K562 (cell line): Measurements from ENCODE around the gene CTSL. TPM values are rescaled to one million over a fixed set of nuclear protein-coding genes. Genes with fewer than 3 reads are reported as not detected.
A peak's percentile ranks its signal among the peaks of the same experiment; 100 is the strongest.

Source experiments
- ATAC-seq: fragments of 200-7000 bp; cut with Tn5 transposase; 3 replicates; pipeline ENCODE4 v1.9.1; 2020; ENCODE audit warnings: moderate library complexity
- BruUV-seq: library from RNA; stranded (reverse); fragments of 400-500 nt; replicated peaks from 2 replicates; lab custom pipeline; 2021; lab: Mats Ljungman, UMichigan
- CTCF ChIA-PET: fragments of 300-600 bp; formaldehyde crosslinking; extraction: SDS; loops from one replicate; lab custom pipeline; 2021; ENCODE audit warnings: low intra/inter-chr PET ratio; lab: Yijun Ruan, JAX
- POLR2A ChIA-PET: fragments of 300-600, 350-650 bp; sonication (Branson Sonifier 250); formaldehyde crosslinking; extraction: SDS; loops from one replicate; lab custom pipeline; 2021; ENCODE audit warnings: antibody characterized with exemption, inconsistent platforms; lab: Yijun Ruan, JAX
- DNase-seq, 4 experiments: peaks; one replicate each; pipeline versions ENCODE4 v3.0.0 to v3.0.0-alpha.2; 2011 to 2018; ENCODE audit warnings: low spot score in 3 of 4, mixed read lengths in 3 of 4; ENCODE audit errors: extremely low read depth in 1 of 4
- FAIRE-seq: peaks from 2 replicates; lab custom pipeline; 2011; peaks lifted over from hg19 to GRCh38; lab: Jason Lieb, UNC
- H2AFZ ChIP-seq: 2 replicates; pipeline ENCODE4 v1.6.0; 2011; ENCODE audit warnings: low read depth, low read length, control low read depth, inconsistent platforms
- H3K27ac ChIP-seq: fragments of 200-600 bp; 3 replicates; pipeline ENCODE4 v1.8.0; 2011; ENCODE audit warnings: low read depth, mild to moderate bottlenecking, control low read depth, inconsistent platforms, low read length, moderate library complexity, mixed read lengths; ENCODE audit errors: extremely low read depth
- H3K27me3 ChIP-seq, 2 experiments: fragments of 300-600 bp in 1 of 2; 2 replicates in 1 of 2; 3 replicates in 1 of 2; pipeline versions ENCODE4 v1.6.0 to v1.8.0; 2011; ENCODE audit warnings: inconsistent platforms in 2 of 2, low read length in 2 of 2, mild to moderate bottlenecking in 1 of 2, mixed read lengths in 1 of 2, moderate library complexity in 1 of 2; ENCODE audit not compliant: control insufficient read depth in 2 of 2, insufficient read depth in 2 of 2
- H3K36me3 ChIP-seq: fragments of 300-600 bp; 3 replicates; pipeline ENCODE4 v1.8.0; 2011; ENCODE audit warnings: mild to moderate bottlenecking, low read length, inconsistent platforms; ENCODE audit not compliant: control insufficient read depth, insufficient read depth
- H3K4me1 ChIP-seq, 2 experiments: fragments of 200-600 bp in 1 of 2; replicated peaks in 1 of 2; 2 replicates in 1 of 2; 3 replicates in 1 of 2; pipeline versions ENCODE4 v1.5.1 to v1.8.0; 2011; ENCODE audit warnings: inconsistent platforms in 2 of 2, low read length in 2 of 2, mild to moderate bottlenecking in 1 of 2, mixed read lengths in 1 of 2, moderate library complexity in 1 of 2; ENCODE audit not compliant: control insufficient read depth in 2 of 2, insufficient read depth in 2 of 2
- H3K4me2 ChIP-seq: 2 replicates; pipeline ENCODE4 v1.6.1; 2011; ENCODE audit warnings: low read length, control low read depth, inconsistent platforms, mixed read lengths; ENCODE audit not compliant: insufficient read depth
- H3K4me3 ChIP-seq: fragments of 200-600 bp; sonication (generic), shearing (Covaris generic); 2 replicates; pipeline ENCODE4 v1.5.1; 2016; ENCODE audit warnings: control low read depth, inconsistent platforms
- H3K79me2 ChIP-seq: fragments of 200-600 bp; 3 replicates; pipeline ENCODE4 v1.8.0; 2011; ENCODE audit warnings: low read length, inconsistent platforms; ENCODE audit not compliant: control insufficient read depth, insufficient read depth
- H3K9ac ChIP-seq, 2 experiments: 2 replicates each; pipeline versions ENCODE4 v1.6.0 to v1.6.1; 2011; ENCODE audit warnings: low read depth in 2 of 2, low read length in 2 of 2, control low read depth in 1 of 2, inconsistent platforms in 1 of 2, mild to moderate bottlenecking in 1 of 2, mixed read lengths in 1 of 2; ENCODE audit not compliant: insufficient read depth in 1 of 2
- H3K9me1 ChIP-seq: one replicate; pipeline ENCODE4 v1.6.0; 2011; ENCODE audit warnings: inconsistent platforms, mild to moderate bottlenecking, low read length, moderate library complexity; ENCODE audit not compliant: control insufficient read depth, insufficient read depth
- H3K9me3 ChIP-seq: replicated peaks from 2 replicates; pipeline ENCODE4 v1.5.1; 2011; ENCODE audit warnings: low read depth, low read length, inconsistent platforms; ENCODE audit not compliant: control insufficient read depth, insufficient read depth
- H4K20me1 ChIP-seq: replicated peaks from 2 replicates; pipeline ENCODE4 v1.6.1; 2011; ENCODE audit warnings: low read length, inconsistent platforms, mixed read lengths; ENCODE audit not compliant: control insufficient read depth, insufficient read depth
- CREB1 ChIP-seq, 2 experiments: sonication (generic) in 1 of 2; formaldehyde crosslinking in 1 of 2; IDR thresholded peaks; 2 replicates each; pipeline versions ENCODE4 v1.6.1 to v1.8.0; 2012 to 2022; ENCODE audit warnings: inconsistent platforms in 1 of 2, mild to moderate bottlenecking in 1 of 2, missing genetic modification reagents in 1 of 2, moderate library complexity in 1 of 2
- DPF2 ChIP-seq: fragments of 450-650 bp; IDR thresholded peaks from 2 replicates; pipeline ENCODE4 v1.6.1; 2016
- FOXP1 ChIP-seq: sonication (generic); formaldehyde crosslinking; IDR thresholded peaks from 2 replicates; pipeline ENCODE4 v1.8.0; 2022; ENCODE audit warnings: mild to moderate bottlenecking, missing genetic modification reagents
- MBD2 ChIP-seq: sonication (generic); IDR thresholded peaks from 2 replicates; pipeline ENCODE4 v1.6.1; 2016; ENCODE audit warnings: low read depth, borderline replicate concordance
- MCM2 ChIP-seq: fragments of 450-650 bp; IDR thresholded peaks from 2 replicates; pipeline ENCODE4 v1.6.1; 2017; ENCODE audit warnings: low read depth, mild to moderate bottlenecking
- MYC ChIP-seq, 2 experiments: fragments of 250-450 bp in 1 of 2; sonication (Bioruptor Pico) in 1 of 2; IDR thresholded peaks; 2 replicates each; pipeline versions ENCODE4 v1.5.1 to v1.6.1; 2012 to 2021; ENCODE audit warnings: low read depth in 2 of 2, borderline replicate concordance in 1 of 2, improper control_type of control experiment in 1 of 2, low read length in 1 of 2, mild to moderate bottlenecking in 1 of 2, moderate library complexity in 1 of 2
- RBFOX2 ChIP-seq: fragments of 200-400 bp; formaldehyde crosslinking; IDR thresholded peaks from 2 replicates; pipeline ENCODE4 v1.6.1; 2017; ENCODE audit warnings: low read depth, mild to moderate bottlenecking, low read length, moderate library complexity
- SMAD1 ChIP-seq: fragments of 150-350 bp; IDR thresholded peaks from 2 replicates; pipeline ENCODE4 v1.6.1; 2014; ENCODE audit warnings: low read length, low read depth; ENCODE audit not compliant: partially characterized antibody
- ZC3H8 ChIP-seq: fragments of 450-650 bp; IDR thresholded peaks from 2 replicates; pipeline ENCODE4 v1.6.1; 2017
- WGBS: fragments of 100-300 bp; shearing (Covaris generic); methylation state at CpG from one replicate; pipeline ENCODE4 v1.1.6; 2016; ENCODE audit warnings: low coverage, mixed read lengths; ENCODE audit not compliant: insufficient coverage; ENCODE audit errors: missing lambda C conversion rate; 5-methylcytosine and 5-hydroxymethylcytosine counted together
- in situ Hi-C: fragments of 300-500 bp; cut with MboI; formaldehyde crosslinking; loops from 4 replicates; pipeline ENCODE4 v1.15.0; 2018; ENCODE audit warnings: inconsistent platforms, mixed read lengths
- intact Hi-C: fragments of 100-400 bp; cut with micrococcal nuclease; formaldehyde crosslinking; loops from 2 replicates; pipeline ENCODE4 v1.14.2; 2022
- polyA plus RNA-seq, 8 experiments: library from polyadenylated mRNA; depleted of rRNA in 4 of 8; stranded (reverse) in 5 of 8; unstranded in 3 of 8; fragments of >200 nt; fragmentation: Nextera tagmentation in 2 of 8; fragmentation: Illumina TruSeq in 1 of 8; extraction: Ambion mirVana in 2 of 8; extraction: Trizol in 1 of 8; gene quantifications; 2 replicates each; pipeline versions ENCODE4 v1.2.1 to v1.2.3, GENCODE V29; 2011 to 2014; ENCODE audit warnings: inconsistent platforms in 1 of 8, missing spikeins in 1 of 8
- total RNA-seq, 7 experiments: library from RNA; depleted of rRNA in 6 of 7; stranded (reverse); fragments of >200 nt in 6 of 7; fragmentation: Illumina TruSeq in 2 of 7; extraction: Trizol in 2 of 7; gene quantifications; 2 replicates each; pipeline versions ENCODE4 v1.2.1 to v1.2.3, GENCODE V29; 2011 to 2021; ENCODE audit warnings: low replicate concordance in 1 of 7
- TF ChIP-seq, protein P1 (sequence below): fragments of 250-450 bp; sonication (Bioruptor Pico); IDR thresholded peaks from 2 replicates; pipeline ENCODE4 v1.6.1; 2021; ENCODE audit warnings: mild to moderate bottlenecking
- TF ChIP-seq, protein P2 (sequence below): fragments of 250-450 bp; sonication (Bioruptor Pico); IDR thresholded peaks from 2 replicates; pipeline ENCODE4 v1.5.0; 2021; ENCODE audit warnings: mild to moderate bottlenecking, borderline replicate concordance

The CTSL gene
- total and polyA plus RNA-seq, 9 of the 15 experiments (the other 6 are each of a cell fraction or from before 2014, with no cell fraction given), result 55.9 to 165 (median 93.7) TPM

DNA sequence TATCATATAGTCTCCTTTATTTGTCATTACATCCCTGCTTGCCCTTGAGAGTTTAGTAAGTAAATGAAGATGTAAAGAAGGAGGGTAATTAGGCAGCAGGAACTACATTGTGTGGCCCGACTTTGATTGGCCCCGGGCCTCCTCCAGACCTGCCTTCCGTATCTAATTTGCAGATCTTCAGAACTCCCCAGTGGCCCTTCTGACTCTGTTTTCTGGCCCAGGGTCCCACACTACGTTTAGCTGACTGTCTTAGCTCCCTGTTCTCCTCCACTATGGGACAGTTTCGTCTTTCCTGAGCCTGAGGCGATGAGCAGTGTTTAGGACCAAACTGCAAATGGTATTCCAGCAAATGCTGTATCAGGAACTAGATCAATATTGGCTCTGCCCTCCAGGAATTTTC is 21.6 kb upstream of the CTSL start:
- POLR2A ChIA-PET, result no interaction called here
- Histone ChIP-seq H3K9ac (no peak overlapping the region), H4K20me1 (no peaks in the 10 kb centered on the region), H3K9me1 (no peaks in the 10 kb centered on the region), H2AFZ (no peak overlapping the region), H3K27me3 (no peaks in the 10 kb centered on the region), H3K4me3 (no peak overlapping the region), H3K36me3 (peaks cover 32% of the 10 kb centered on the region; the same call in 2 of the 3 replicates), H3K4me1 (peaks cover 3 to 6% of the 10 kb centered on the region in 2 experiments; a peak in 3 of 5 replicates), H3K27ac (no peak overlapping the region), H3K4me2 (no peak overlapping the region), H3K9me3 (no peaks in the 10 kb centered on the region), H3K79me2 (no peaks in the 10 kb centered on the region)
- WGBS, result 36% methylated on average over 5 of the region's 6 CpGs
- FAIRE-seq, result no peak
- DNase-seq, result no peak
- in situ Hi-C loops, result no loop called here
- ATAC-seq, result peak; percentile 55
- CTCF ChIA-PET, result no interaction called here
- BruUV-seq, result no TSS peak
- TF ChIP-seq MCM2 (no peak), MYC (IDR thresholded peaks at IDR 0.05; ENCODE audit: low read depth, low read length) (no peak), MYC (CRISPR knock-in tag; IDR thresholded peaks at IDR 0.05; ENCODE audit: borderline replicate concordance, low read depth) (no peak), SMAD1 (no peak), MBD2 (no peak), CREB1 (IDR thresholded peaks at IDR 0.05) (no peak), CREB1 (CRISPR knock-in tag; IDR thresholded peaks at IDR 0.05) (no peak), FOXP1 (CRISPR knock-in tag) (no peak), DPF2 (no peak), RBFOX2 (no peak), ZC3H8 (no peak)
- TF ChIP-seq, protein P1, sequence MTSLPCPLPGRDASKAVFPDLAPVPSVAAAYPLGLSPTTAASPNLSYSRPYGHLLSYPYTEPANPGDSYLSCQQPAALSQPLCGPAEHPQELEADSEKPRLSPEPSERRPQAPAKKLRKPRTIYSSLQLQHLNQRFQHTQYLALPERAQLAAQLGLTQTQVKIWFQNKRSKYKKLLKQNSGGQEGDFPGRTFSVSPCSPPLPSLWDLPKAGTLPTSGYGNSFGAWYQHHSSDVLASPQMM (CRISPR knock-in tag), result no peak
- TF ChIP-seq, protein P2, sequence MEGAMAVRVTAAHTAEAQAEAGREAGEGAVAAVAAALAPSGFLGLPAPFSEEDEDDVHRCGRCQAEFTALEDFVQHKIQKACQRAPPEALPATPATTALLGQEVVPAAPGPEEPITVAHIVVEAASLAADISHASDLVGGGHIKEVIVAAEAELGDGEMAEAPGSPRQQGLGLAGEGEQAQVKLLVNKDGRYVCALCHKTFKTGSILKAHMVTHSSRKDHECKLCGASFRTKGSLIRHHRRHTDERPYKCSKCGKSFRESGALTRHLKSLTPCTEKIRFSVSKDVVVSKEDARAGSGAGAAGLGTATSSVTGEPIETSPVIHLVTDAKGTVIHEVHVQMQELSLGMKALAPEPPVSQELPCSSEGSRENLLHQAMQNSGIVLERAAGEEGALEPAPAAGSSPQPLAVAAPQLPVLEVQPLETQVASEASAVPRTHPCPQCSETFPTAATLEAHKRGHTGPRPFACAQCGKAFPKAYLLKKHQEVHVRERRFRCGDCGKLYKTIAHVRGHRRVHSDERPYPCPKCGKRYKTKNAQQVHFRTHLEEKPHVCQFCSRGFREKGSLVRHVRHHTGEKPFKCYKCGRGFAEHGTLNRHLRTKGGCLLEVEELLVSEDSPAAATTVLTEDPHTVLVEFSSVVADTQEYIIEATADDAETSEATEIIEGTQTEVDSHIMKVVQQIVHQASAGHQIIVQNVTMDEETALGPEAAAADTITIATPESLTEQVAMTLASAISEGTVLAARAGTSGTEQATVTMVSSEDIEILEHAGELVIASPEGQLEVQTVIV (CRISPR knock-in tag), result no peak
- intact Hi-C loops, result no loop called here
